ENCODE results near the gene MAP2K2. TPM values are rescaled to one million over a fixed set of nuclear protein-coding genes. Genes with fewer than 3 reads are reported as not detected.
A peak's percentile ranks its signal among the peaks of the same experiment; 100 is the strongest.

Gene MAP2K2
- total RNA-seq, 3 donors from 2014 or later, result 50.8 to 72.8 (median 64.5) TPM

GRCh38 chr19:4065430-4066175 is 58.3 kb downstream of the MAP2K2 start:
- H3K9me3 ChIP-seq, result no peaks in the 10 kb centered on the region
- H3K4me3 ChIP-seq, result peak overlapping the region; percentile 83 to 100 (median 98)
- intact Hi-C loops (cut with DNase I; ENCODE audit: low total_unique reads), result no loop called here
- no peaks in the 10 kb centered on the region for H3K36me3 ChIP-seq
- H3K27me3 ChIP-seq, result no peaks in the 10 kb centered on the region
- DNase-seq (ENCODE audit: low spot score in 2 of 2), result peak; percentile 95 to 97
- H3K4me1 ChIP-seq, result peaks cover 29 to 31% of the 10 kb centered on the region in 2 donors
- TF ChIP-seq POLR2AphosphoS5 (IDR thresholded peaks at IDR 0.05) (peak in 1 of 3 donors; percentile 58), CTCF (IDR thresholded peaks at IDR 0.05) (no peak)
- peak overlapping the region; percentile 97 to 100 for H3K27ac ChIP-seq

GRCh38 chr19:4064496-4065260 is 59.2 kb downstream of the MAP2K2 start:
- Histone ChIP-seq H3K4me3 (peak overlapping the region; percentile 83 to 98 (median 92)), H3K9me3 (no peaks in the 10 kb centered on the region), H3K27ac (peak overlapping the region; percentile 97 to 100), H3K27me3 (no peaks in the 10 kb centered on the region), H3K4me1 (peaks cover 35 to 40% of the 10 kb centered on the region in 2 donors), H3K36me3 (no peaks in the 10 kb centered on the region)
- intact Hi-C loops (cut with DNase I; ENCODE audit: low total_unique reads), result loop anchor here (5.0 kb wide), 1 partner anchor 82 kb away; no protein-coding TSS in a partner anchor
- DNase-seq (ENCODE audit: low spot score in 2 of 2), result no peak
- TF ChIP-seq CTCF (IDR thresholded peaks at IDR 0.05) (no peak), POLR2A (IDR thresholded peaks at IDR 0.05) (no peak), POLR2AphosphoS5 (IDR thresholded peaks at IDR 0.05) (peak in 2 of 3 donors; percentile 8 to 41)

GRCh38 chr19:4064149-4064495 is 59.8 kb downstream of the MAP2K2 start:
- Histone ChIP-seq H3K36me3 (no peaks in the 10 kb centered on the region), H3K27me3 (no peaks in the 10 kb centered on the region), H3K4me3 (peak overlapping the region; percentile 83 to 98 (median 92)), H3K4me1 (peaks cover 41 to 46% of the 10 kb centered on the region in 2 donors), H3K9me3 (no peaks in the 10 kb centered on the region), H3K27ac (peak overlapping the region; percentile 97 to 100)
- DNase-seq (ENCODE audit: low spot score in 2 of 2), result no peak
- intact Hi-C loops (cut with DNase I; ENCODE audit: low total_unique reads), result loop anchor here (5.0 kb wide), 1 partner anchor 82 kb away; no protein-coding TSS in a partner anchor
- no peak for TF ChIP-seq CTCF (IDR thresholded peaks at IDR 0.05)
- TF ChIP-seq POLR2A (IDR thresholded peaks at IDR 0.05), result peak; percentile 29

DNA sequence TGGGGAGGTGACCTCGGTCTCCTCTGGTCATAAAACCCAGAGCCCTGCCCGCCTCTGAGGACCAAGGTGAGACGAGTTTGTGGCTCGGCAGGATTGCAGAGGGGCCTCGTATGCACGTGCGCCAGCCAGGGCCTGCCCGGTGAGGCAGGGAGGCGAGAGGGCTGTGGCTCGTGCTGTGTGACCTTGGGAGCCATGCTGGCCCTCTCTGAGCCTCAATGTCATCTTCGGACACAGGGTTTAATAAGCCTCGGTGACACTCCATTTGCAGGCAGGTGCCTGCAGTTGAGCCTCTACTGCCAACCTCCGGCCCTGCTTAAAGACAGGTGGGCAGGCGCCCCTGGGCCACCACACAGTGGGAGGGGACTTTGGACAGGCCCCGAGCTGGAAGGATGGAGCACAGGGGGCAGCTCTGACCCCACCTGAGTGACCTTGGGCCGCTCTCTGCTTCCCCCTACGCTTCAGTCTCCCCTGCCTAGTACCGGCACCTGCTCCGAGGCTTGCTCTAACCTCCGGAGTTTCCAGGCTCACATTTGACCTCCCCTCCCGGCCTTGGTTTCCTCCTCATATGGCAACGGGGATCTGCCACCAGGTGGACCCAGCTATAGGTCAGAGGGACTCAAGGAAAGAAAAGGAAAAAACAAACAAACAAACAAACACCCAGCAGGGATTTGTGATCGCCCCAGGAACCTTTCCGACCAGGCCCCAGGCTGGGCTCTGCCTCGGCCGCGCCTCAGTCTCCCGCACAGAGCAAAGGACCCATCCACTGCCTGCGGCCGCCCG is 60.4 kb downstream of the MAP2K2 start:
- H3K36me3 ChIP-seq, result no peaks in the 10 kb centered on the region
- peak overlapping the region; percentile 83 to 98 (median 92) for H3K4me3 ChIP-seq
- intact Hi-C loops (cut with DNase I; ENCODE audit: low total_unique reads), result loop anchor here (5.0 kb wide), 1 partner anchor 81 kb away; no protein-coding TSS in a partner anchor
- H3K9me3 ChIP-seq, result no peaks in the 10 kb centered on the region
- peak overlapping the region; percentile 97 to 100 for H3K27ac ChIP-seq
- H3K4me1 ChIP-seq, result peaks cover 46 to 49% of the 10 kb centered on the region in 2 donors
- no peaks in the 10 kb centered on the region for H3K27me3 ChIP-seq
- no peak for DNase-seq (ENCODE audit: low spot score in 2 of 2)
- TF ChIP-seq POLR2AphosphoS5 (IDR thresholded peaks at IDR 0.05) (peak in 1 of 3 donors; percentile 5), CTCF (IDR thresholded peaks at IDR 0.05) (no peak)
